ENCODE measurements around the gene TMEM203.
A peak's percentile ranks its signal among the peaks of the same experiment; 100 is the strongest.
"Not testable (repeated sequence)": the region's sequence is repeated elsewhere in the genome, so short reads cannot be mapped to it uniquely, and the experiment has no call there.

Gene TMEM203

DNA sequence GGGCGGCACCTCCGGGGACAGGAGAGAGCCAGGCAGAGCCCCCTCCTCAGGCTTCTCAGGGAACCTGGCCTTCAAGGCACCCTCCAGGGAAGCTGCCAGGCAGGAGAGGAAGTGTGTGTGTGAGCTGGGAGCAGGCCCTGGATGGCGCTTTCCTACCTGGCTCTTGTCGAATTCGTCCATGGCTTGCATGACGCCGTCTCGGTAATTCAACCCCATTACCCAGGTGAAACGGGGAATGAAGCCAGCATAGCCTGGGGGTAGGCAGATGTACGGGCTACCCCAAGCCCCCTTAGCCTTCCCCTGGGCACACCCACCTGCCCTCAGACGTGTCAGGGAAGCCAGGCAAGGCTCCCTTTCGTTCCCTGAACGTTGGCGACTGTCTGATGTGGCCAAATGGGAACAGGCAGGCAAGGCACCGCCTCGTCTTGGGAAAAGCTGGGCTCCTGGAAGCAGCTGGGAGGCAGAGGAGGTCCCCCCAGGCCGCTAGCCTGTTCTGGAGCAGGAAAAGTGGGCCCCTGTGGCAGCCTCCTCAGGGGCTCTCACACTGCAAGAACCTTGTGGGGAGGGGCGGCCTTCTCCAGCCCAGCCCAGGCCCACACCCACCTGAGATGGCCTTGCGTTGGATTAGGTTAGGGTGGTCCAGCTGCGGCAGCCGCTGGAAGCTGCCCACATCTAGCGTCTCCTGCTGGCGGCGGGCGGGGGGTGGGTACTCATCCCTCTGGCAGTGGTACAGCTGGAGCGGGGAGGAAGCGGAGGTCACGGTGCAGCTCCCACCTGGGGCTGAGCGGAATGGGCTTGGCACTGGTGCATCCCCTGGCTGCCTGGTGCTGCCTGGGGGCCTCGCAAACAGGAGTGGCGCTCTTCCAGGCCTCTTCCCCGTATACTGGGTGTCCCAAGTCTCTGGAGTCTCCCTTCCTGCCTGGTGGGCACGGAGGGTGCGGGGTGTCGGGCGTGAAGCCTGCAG, 39.3 kb upstream of the TMEM203 start:
- H3K4me3 ChIP-seq (ENCODE audit: low read depth, low read length): no peak overlapping the region
- in situ Hi-C loops (cut with HindIII; ENCODE audit: low sequenced_read_pairs): no loop called here
- TF ChIP-seq, protein P1, sequence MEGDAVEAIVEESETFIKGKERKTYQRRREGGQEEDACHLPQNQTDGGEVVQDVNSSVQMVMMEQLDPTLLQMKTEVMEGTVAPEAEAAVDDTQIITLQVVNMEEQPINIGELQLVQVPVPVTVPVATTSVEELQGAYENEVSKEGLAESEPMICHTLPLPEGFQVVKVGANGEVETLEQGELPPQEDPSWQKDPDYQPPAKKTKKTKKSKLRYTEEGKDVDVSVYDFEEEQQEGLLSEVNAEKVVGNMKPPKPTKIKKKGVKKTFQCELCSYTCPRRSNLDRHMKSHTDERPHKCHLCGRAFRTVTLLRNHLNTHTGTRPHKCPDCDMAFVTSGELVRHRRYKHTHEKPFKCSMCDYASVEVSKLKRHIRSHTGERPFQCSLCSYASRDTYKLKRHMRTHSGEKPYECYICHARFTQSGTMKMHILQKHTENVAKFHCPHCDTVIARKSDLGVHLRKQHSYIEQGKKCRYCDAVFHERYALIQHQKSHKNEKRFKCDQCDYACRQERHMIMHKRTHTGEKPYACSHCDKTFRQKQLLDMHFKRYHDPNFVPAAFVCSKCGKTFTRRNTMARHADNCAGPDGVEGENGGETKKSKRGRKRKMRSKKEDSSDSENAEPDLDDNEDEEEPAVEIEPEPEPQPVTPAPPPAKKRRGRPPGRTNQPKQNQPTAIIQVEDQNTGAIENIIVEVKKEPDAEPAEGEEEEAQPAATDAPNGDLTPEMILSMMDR (IDR thresholded peaks at IDR 0.05; ENCODE audit: low read depth, low read length, missing control alignments): no peak
- no peak for DNase-seq (ENCODE audit: low read depth)

- H3K4me3 ChIP-seq (ENCODE audit: low read depth, low read length): no peak overlapping the region
- DNase-seq (ENCODE audit: low read depth): no peak
- in situ Hi-C loops (cut with HindIII; ENCODE audit: low sequenced_read_pairs): no loop called here
- TF ChIP-seq, protein P1 (IDR thresholded peaks at IDR 0.05; ENCODE audit: low read depth, low read length, missing control alignments): no peak
Observed at GRCh38 chr9:137243626-137244485, 38.4 kb upstream of the TMEM203 start.

DNA sequence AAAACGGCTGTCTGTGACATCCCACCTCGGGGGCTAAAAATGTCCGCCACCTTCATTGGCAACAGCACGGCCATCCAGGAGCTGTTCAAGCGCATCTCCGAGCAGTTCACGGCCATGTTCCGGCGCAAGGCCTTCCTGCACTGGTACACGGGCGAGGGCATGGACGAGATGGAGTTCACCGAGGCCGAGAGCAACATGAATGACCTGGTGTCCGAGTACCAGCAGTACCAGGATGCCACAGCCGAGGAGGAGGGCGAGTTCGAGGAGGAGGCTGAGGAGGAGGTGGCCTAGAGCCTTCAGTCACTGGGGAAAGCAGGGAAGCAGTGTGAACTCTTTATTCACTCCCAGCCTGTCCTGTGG, 37.8 kb upstream of the TMEM203 start:
- peak overlapping the region; percentile 86 for H3K4me3 ChIP-seq (ENCODE audit: low read depth, low read length)
- in situ Hi-C loops (cut with HindIII; ENCODE audit: low sequenced_read_pairs); DNase-seq (ENCODE audit: low read depth): not testable (repeated sequence)

GRCh38 chr9:137242269-137243203, 37.1 kb upstream of the TMEM203 start:
- in situ Hi-C loops (cut with HindIII; ENCODE audit: low sequenced_read_pairs): no loop called here
- no peak for DNase-seq (ENCODE audit: low read depth)
- H3K4me3 ChIP-seq (ENCODE audit: low read depth, low read length): peak overlapping the region; percentile 86
- TF ChIP-seq, protein P1 (IDR thresholded peaks at IDR 0.05; ENCODE audit: low read depth, low read length, missing control alignments): no peak

DNA sequence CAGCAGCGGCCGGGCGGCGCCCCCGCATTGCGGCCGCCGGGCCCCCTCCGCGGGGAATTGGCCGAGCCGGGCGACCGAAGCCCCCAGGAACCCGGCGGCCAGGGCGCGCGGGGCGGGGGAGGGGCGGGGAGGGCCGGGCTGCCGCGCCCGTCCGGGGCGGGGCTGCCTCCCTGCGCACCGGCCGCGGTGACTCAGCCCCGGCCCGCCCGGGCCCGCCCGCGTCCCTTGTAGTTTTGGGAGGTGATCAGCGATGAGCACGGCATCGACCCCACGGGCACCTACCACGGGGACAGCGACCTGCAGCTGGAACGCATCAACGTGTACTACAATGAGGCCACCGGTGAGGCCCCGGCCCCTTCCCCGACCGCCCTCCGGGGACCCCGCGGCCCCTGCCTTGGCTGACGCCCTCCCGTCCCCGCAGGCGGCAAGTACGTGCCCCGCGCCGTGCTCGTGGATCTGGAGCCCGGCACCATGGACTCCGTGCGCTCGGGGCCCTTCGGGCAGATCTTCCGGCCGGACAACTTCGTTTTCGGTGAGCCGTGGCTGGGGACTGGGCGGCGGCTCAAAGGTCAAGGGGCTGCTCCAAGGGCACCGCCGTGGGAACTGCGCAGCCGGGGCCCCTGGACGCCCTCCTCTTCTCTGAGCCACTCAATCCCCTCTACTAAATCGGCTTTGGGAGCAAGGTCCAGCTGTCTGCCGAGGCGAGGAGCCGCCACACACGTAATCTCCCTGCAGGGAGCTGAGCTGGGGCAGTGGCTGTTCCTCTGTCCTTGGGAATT, 36.2 kb upstream of the TMEM203 start:
- TF ChIP-seq, protein P1 (IDR thresholded peaks at IDR 0.05; ENCODE audit: low read depth, low read length, missing control alignments): no peak
- in situ Hi-C loops (cut with HindIII; ENCODE audit: low sequenced_read_pairs): no loop called here
- DNase-seq (ENCODE audit: low read depth): no peak
- peak overlapping the region; percentile 86 for H3K4me3 ChIP-seq (ENCODE audit: low read depth, low read length)

DNA sequence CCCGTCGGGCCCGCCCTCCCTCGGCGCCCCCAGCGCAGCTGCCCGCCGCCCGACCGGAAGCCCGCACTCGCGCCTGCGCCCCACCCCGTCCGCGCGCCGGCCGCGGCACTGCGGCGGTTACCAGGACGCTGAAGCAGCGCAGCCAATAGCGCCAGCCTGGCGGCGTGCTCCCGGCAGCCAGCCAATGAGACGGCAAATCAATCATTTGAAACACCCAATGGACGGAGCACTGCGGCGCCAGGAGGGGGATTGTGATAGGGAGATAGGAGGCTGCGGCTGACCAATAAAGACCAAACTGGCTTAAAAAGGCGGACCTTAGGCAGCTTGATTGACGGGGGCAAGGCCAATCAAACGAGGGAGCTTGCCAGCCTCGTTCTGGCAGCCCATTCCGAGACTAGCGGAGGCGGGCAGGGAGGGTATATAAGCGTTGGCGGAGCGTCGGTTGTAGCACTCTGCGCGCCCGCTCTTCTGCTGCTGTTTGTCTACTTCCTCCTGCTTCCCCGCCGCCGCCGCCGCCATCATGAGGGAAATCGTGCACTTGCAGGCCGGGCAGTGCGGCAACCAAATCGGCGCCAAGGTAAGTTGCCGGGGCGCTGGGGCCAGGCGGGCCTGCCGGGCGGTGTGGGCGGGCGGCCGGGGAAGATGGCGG, 35.5 kb upstream of the TMEM203 start, which contains the start of gene TUBB4B:
TUBB4B (plus strand) TSS at position 447 of the 649 bp plus-strand sequence; CDS start at position 521, 74 bp downstream.
- TF ChIP-seq, protein P1 (IDR thresholded peaks at IDR 0.05; ENCODE audit: low read depth, low read length, missing control alignments): no peak
- peak within 1 kb of the TSS; percentile 86 for H3K4me3 ChIP-seq (ENCODE audit: low read depth, low read length)
- in situ Hi-C loops (cut with HindIII; ENCODE audit: low sequenced_read_pairs): no loop called here
- peak; percentile 100 for DNase-seq (ENCODE audit: low read depth)

Measured in astrocyte of the cerebellum (primary cell).